Measurements from ENCODE around the gene CMSS1. TPM values are rescaled to one million over a fixed set of nuclear protein-coding genes. Genes with fewer than 3 reads are reported as not detected.

CMSS1 gene
- total and polyA plus RNA-seq, 2 of the 13 experiments (the other 11 are each of a cell fraction or from before 2014, with no cell fraction given): 6.4 to 48.7 TPM

- TF ChIP-seq ZNF33B (CRISPR knock-in tag; IDR thresholded peaks at IDR 0.05) (no peak), ZNF614 (CRISPR knock-in tag; IDR thresholded peaks at IDR 0.05; ENCODE audit: borderline replicate concordance) (no peak)
Measured at GRCh38 chr3:99768126-99768525, 49.5 kb upstream of the CMSS1 start (continued).

- H3K4me2 ChIP-seq (ENCODE audit: low read depth, low read length): no peak overlapping the region
- DNase-seq (ENCODE audit: low spot score) (no peak), FAIRE-seq (no peak), ATAC-seq (no peak)
- ChIA-PET POLR2A (no interaction called here), CTCF (ENCODE audit: low intra/inter-chr PET ratio, low total read pairs) (no interaction called here)
- no peak overlapping the region for H2AFZ ChIP-seq (ENCODE audit: low read length)
- in situ Hi-C loops (cut with HindIII; ENCODE audit: extremely low pct_ligation_motif_present, low pct_unique_long_range_greater_than_20kb): no loop called here
- no peaks in the 10 kb centered on the region; a peak in 1 of 5 replicates for H3K27me3 ChIP-seq (ENCODE audit: control insufficient read depth in 1 of 2, insufficient read depth in 2 of 2, low read length in 2 of 2)
- H3K4me1 ChIP-seq (ENCODE audit: insufficient read depth, low read length): no peaks in the 10 kb centered on the region
- intact Hi-C loops (cut with micrococcal nuclease; ENCODE audit: unreplicated experiment): no loop called here
- H3K79me2 ChIP-seq (ENCODE audit: insufficient read depth, low read length): no peaks in the 10 kb centered on the region
- H4K20me1 ChIP-seq (ENCODE audit: insufficient read depth, low read length): no peaks in the 10 kb centered on the region
- BruUV-seq (replicated peaks): no TSS peak
- TF ChIP-seq HNF1A (IDR thresholded peaks at IDR 0.05; ENCODE audit: low read depth) (no peak), HNF1A (CRISPR knock-in tag; IDR thresholded peaks at IDR 0.05; ENCODE audit: borderline replicate concordance) (no peak), ZNF180 (CRISPR knock-in tag; IDR thresholded peaks at IDR 0.05; ENCODE audit: borderline replicate concordance, low read depth) (no peak), ZSCAN20 (CRISPR knock-in tag; IDR thresholded peaks at IDR 0.05; ENCODE audit: borderline replicate concordance) (no peak), GABPB1 (CRISPR knock-in tag; IDR thresholded peaks at IDR 0.05) (no peak)
- 0% methylated on average over 2 of the region's 2 CpGs for WGBS (ENCODE audit: low lambda C conversion rate)
- no peak overlapping the region for H3K27ac ChIP-seq (ENCODE audit: extremely low read length, insufficient read depth, low read length)
- H3K9ac ChIP-seq (ENCODE audit: insufficient read depth, low read depth, low read length): no peak overlapping the region
- no peaks in the 10 kb centered on the region for H3K9me3 ChIP-seq (ENCODE audit: low read length)
- no peak overlapping the region for H3K4me3 ChIP-seq (replicated peaks in 1 of 3; ENCODE audit: insufficient read depth in 1 of 3, low read depth in 2 of 3, low read length in 3 of 3)
- H3K36me3 ChIP-seq (replicated peaks in 1 of 2; ENCODE audit: control insufficient read depth in 1 of 2, insufficient read depth in 2 of 2, low read length in 2 of 2): no peaks in the 10 kb centered on the region
Measured at GRCh38 chr3:99768808-99769501, 48.7 kb upstream of the CMSS1 start.

Measured in HepG2 (cell line).